Muscle layer of duodenum (tissue), 2 donors: Measurements from ENCODE around the gene NKAPL.
A peak's percentile ranks its signal among the peaks of the same experiment; 100 is the strongest.

ENCODE experiments used
- H3K27ac ChIP-seq: one replicate; pipeline ENCODE4 v1.7.0; 2013; ENCODE audit warnings: mild to moderate bottlenecking, low read length
- H3K27me3 ChIP-seq: one replicate; pipeline ENCODE4 v1.7.0; 2013; ENCODE audit warnings: low read depth, mild to moderate bottlenecking, control low read depth, low read length
- H3K36me3 ChIP-seq, 2 donors: one replicate each; pipeline ENCODE4 v1.7.0; 2013; ENCODE audit warnings: low read length in 2 of 2, control low read depth in 1 of 2, mild to moderate bottlenecking in 1 of 2; ENCODE audit not compliant: insufficient read depth in 2 of 2, control insufficient read depth in 1 of 2
- H3K4me1 ChIP-seq, 2 donors: one replicate each; pipeline ENCODE4 v1.7.0; 2013; ENCODE audit warnings: low read length in 2 of 2, mild to moderate bottlenecking in 2 of 2, control low read depth in 1 of 2, moderate library complexity in 1 of 2; ENCODE audit not compliant: insufficient read depth in 2 of 2, control insufficient read depth in 1 of 2
- H3K4me3 ChIP-seq, 2 donors: one replicate each; pipeline ENCODE4 v1.7.0; 2013; ENCODE audit warnings: low read length in 2 of 2, low read depth in 1 of 2, mild to moderate bottlenecking in 1 of 2
- H3K9me3 ChIP-seq, 2 donors: one replicate each; pipeline ENCODE4 v1.7.0; 2013; ENCODE audit warnings: low read length in 2 of 2, control low read depth in 1 of 2, mild to moderate bottlenecking in 1 of 2; ENCODE audit not compliant: control insufficient read depth in 1 of 2
- donor health status: healthy.

The NKAPL gene

GRCh38 chr6:28250747-28251146 lies 8.3 kb upstream of the NKAPL start:
- H3K4me3 ChIP-seq, result peak overlapping the region; percentile 45 to 87
- H3K9me3 ChIP-seq, result no peaks in the 10 kb centered on the region
- no peaks in the 10 kb centered on the region for H3K27me3 ChIP-seq

DNA sequence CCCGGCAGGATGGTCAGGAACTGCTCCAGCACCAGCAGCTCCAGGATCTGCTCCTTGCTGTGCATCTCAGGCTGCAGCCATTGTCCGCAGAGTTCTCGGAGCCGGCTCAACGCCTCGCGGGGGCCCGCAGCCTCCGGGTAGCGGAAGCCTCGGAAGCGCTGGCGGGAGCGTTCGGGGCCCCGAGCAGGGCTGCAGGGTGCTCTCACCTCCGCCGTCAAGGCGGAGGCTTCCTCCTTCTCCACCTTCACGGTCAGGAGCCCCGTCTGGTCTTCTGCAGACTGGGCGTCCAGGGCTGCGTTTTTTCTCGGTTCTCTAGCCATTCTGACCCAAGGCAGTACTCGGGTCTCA lies 7.5 kb upstream of the NKAPL start:
- Histone ChIP-seq H3K27ac (peak overlapping the region; percentile 53), H3K9me3 (no peaks in the 10 kb centered on the region), H3K27me3 (no peaks in the 10 kb centered on the region), H3K4me3 (peak overlapping the region; percentile 87 to 100), H3K36me3 (peaks cover 1 to 28% of the 10 kb centered on the region in 2 donors), H3K4me1 (peaks cover 6 to 17% of the 10 kb centered on the region in 2 donors)

More at GRCh38 chr6:28250747-28251146, 8.3 kb upstream of the NKAPL start:
- peaks cover 6 to 17% of the 10 kb centered on the region in 2 donors for H3K4me1 ChIP-seq
- H3K27ac ChIP-seq, result no peak overlapping the region
- peaks cover 8 to 37% of the 10 kb centered on the region in 2 donors for H3K36me3 ChIP-seq

DNA sequence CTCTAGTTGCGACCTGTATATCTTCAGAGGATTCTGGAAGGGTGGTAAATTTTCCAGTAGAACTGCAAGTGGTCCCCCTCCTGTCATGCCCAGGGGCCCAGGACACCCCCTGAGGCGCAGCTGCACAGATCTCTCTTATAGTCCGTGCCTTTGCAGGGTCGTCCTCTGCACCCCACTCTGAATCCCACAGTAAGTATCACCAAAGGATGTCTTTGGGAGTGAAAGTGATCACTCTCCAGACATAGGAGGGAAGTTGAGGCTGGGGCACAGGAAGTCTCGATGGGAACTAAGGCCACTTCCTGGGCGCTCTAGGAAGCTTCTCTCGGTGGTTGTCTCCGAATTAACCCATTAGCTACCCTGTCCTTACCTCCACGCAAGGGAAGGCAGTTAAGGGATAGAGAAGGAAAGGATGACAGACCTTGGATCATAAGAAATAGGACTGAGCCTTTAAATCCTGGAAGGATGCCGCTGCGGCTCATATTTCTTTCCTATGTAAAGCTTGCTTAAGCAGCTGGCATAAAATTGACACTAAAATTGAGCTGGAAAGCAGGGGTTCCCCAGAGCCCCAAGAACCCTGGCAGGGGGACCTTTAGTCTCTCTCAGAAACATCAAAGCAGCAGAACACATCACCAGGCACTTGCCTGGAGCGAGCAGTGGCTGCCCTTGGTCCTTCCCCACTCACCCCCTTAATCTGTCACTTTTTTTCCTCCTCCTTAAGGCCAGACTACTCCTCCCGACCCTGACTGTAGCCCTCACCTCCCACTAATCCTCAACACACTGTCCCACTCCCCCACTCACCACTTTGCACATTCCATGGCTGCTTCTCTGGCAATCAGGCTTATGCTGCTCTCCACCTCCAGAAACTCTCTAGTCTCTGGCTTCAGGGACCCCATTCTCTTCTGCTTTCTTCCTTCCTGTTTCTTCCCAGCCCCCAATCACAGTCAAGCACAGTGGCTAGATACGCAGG lies 6.8 kb upstream of the NKAPL start, which contains the start of gene ZKSCAN4:
Gene ZKSCAN4, minus strand, starts transcription at position 261 of the 967 bp plus-strand sequence. CDS start 289 bp downstream, outside the sequence.
- no peaks in the 10 kb centered on the region for H3K9me3 ChIP-seq
- no peaks in the 10 kb centered on the region for H3K27me3 ChIP-seq
- H3K36me3 ChIP-seq, result peaks cover 0 to 21% of the 10 kb centered on the region in 2 donors
- H3K4me1 ChIP-seq, result peaks cover 6 to 17% of the 10 kb centered on the region in 2 donors
- H3K4me3 ChIP-seq, result peak within 1 kb of the TSS; percentile 87 to 100
- peak within 1 kb of the TSS; percentile 53 for H3K27ac ChIP-seq

GRCh38 chr6:28254121-28254519 lies 5.0 kb upstream of the NKAPL start:
- H3K27ac ChIP-seq, result no peak overlapping the region
- peaks cover 6 to 20% of the 10 kb centered on the region in 2 donors for H3K4me1 ChIP-seq
- H3K4me3 ChIP-seq, result no peak overlapping the region
- H3K27me3 ChIP-seq, result no peaks in the 10 kb centered on the region
- no peaks in the 10 kb centered on the region for H3K9me3 ChIP-seq
- peaks cover 0 to 5% of the 10 kb centered on the region in 2 donors for H3K36me3 ChIP-seq

GRCh38 chr6:28257042-28257441 lies 2.1 kb upstream of the NKAPL start:
- Histone ChIP-seq H3K9me3 (peaks cover 0 to 16% of the 10 kb centered on the region in 2 donors), H3K36me3 (no peaks in the 10 kb centered on the region), H3K27ac (no peak overlapping the region)

DNA sequence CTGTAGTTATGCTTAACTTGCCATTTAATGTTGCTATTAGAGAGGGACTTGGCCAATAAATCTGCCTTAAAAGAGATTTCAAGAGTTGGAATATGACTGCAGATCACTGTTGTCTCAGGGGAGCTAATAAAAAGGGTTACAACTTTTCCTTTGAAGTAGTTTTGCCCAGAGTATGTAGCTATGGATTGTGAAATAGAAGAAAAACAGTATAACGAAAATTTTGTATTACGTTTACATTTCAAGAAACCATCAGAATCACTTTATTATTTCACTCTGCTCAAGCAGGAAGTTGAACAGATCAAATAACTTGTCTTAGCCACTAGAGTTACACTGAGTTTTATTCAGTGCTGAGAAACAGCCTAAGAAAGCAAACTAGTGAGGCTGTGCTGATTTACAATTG lies 4.8 kb downstream of the NKAPL start:
- Histone ChIP-seq H3K27me3 (no peaks in the 10 kb centered on the region), H3K9me3 (peaks cover 0 to 16% of the 10 kb centered on the region in 2 donors), H3K4me3 (no peak overlapping the region), H3K27ac (no peak overlapping the region), H3K36me3 (no peaks in the 10 kb centered on the region), H3K4me1 (peaks cover 7 to 14% of the 10 kb centered on the region in 2 donors)

More at GRCh38 chr6:28257042-28257441, 2.1 kb upstream of the NKAPL start:
- peaks cover 6 to 10% of the 10 kb centered on the region in 2 donors for H3K4me1 ChIP-seq
- H3K27me3 ChIP-seq, result no peaks in the 10 kb centered on the region
- H3K4me3 ChIP-seq, result no peak overlapping the region

- Histone ChIP-seq H3K36me3 (no peaks in the 10 kb centered on the region), H3K27ac (no peak overlapping the region), H3K4me3 (no peak overlapping the region), H3K9me3 (peaks cover 0 to 10% of the 10 kb centered on the region in 2 donors), H3K27me3 (no peaks in the 10 kb centered on the region), H3K4me1 (peaks cover 7 to 14% of the 10 kb centered on the region in 2 donors)
Measured at GRCh38 chr6:28264834-28265401, 5.8 kb downstream of the NKAPL start.

- Histone ChIP-seq H3K9me3 (no peaks in the 10 kb centered on the region), H3K27ac (peak overlapping the region; percentile 86), H3K4me1 (peaks cover 7 to 14% of the 10 kb centered on the region in 2 donors), H3K4me3 (peak overlapping the region; percentile 80 to 94), H3K27me3 (no peaks in the 10 kb centered on the region), H3K36me3 (no peaks in the 10 kb centered on the region)
Measured at GRCh38 chr6:28266563-28266961, 7.5 kb downstream of the NKAPL start.

DNA sequence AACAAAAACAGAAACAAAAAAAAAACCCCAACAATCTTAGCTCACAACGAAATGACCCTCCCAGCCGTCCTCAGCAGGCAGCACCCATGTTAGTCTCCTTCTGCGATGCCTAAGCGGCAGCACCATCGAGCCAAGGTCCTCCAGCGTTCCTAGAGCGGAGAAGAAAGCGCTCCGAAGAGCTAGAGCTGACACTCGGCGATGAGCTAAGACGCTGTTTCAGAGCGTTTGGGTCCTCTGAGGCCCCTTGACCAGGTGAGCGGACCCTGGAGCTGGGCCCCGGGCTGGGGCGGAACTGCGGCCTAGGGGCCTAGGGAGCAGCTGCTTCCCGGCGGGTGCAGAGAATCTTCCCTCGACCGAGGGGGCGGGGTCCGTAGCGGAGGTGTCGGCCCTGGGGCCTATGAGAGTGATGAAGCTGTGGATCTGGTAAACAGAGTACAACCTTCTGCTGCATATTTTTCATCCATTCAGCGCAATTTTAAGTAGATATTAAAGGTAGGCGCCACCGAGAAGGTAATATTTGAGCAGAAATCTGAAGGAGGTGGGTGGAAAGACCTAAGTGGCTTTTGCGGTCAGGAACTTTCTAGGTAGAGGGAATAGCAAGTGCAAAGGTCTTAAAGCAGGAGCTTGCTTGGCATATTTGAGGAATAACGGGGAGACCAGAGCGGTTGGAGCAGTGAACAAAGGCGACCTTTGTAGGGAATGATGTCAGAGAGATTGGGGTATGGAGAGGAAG lies 8.0 kb downstream of the NKAPL start, which contains the start of gene ZSCAN26:
Gene ZSCAN26, plus strand, starts transcription at position 182 of the 733 bp plus-strand sequence. CDS start 4,777 bp downstream, outside the sequence.
- Histone ChIP-seq H3K36me3 (peaks cover 4 to 5% of the 10 kb centered on the region in 2 donors), H3K27me3 (no peaks in the 10 kb centered on the region), H3K4me3 (peak within 1 kb of the TSS; percentile 80 to 94), H3K9me3 (no peaks in the 10 kb centered on the region), H3K27ac (peak within 1 kb of the TSS; percentile 86), H3K4me1 (peaks cover 7 to 14% of the 10 kb centered on the region in 2 donors)

DNA sequence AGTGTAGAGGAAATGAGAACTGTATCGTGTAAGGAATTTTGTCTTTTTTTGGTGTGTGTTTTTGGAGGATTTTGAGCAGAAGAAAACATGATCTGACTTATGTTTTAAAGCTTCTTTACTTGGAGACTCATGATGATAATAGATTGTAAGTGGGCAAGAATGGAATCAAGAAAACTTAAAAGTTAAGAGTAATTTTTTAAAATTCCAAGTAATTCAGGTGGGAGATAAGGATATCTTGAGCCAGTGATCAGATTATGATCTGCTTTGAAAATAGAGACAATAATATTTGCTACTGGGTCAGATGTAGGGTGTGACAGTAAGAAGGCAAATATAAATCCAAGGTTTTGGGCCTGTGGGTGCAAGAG lies 8.6 kb downstream of the NKAPL start:
- Histone ChIP-seq H3K4me1 (peaks cover 7 to 14% of the 10 kb centered on the region in 2 donors), H3K4me3 (peak overlapping the region; percentile 80 to 94), H3K9me3 (no peaks in the 10 kb centered on the region), H3K27ac (peak overlapping the region; percentile 86), H3K36me3 (peaks cover 9 to 10% of the 10 kb centered on the region in 2 donors), H3K27me3 (no peaks in the 10 kb centered on the region)
